ENCODE measurements around the gene HSD17B3. TPM values are rescaled to one million over a fixed set of nuclear protein-coding genes. Genes with fewer than 3 reads are reported as not detected.

The HSD17B3 gene
- total and polyA plus RNA-seq, 2 of the 13 experiments (the other 11 are each of a cell fraction or from before 2014, with no cell fraction given): 0.12 TPM; not detected in 1

- TF ChIP-seq JDP2 (CRISPR knock-in tag; IDR thresholded peaks at IDR 0.05; ENCODE audit: borderline replicate concordance) (no peak), HMG20A (CRISPR knock-in tag; IDR thresholded peaks at IDR 0.05; ENCODE audit: borderline replicate concordance) (no peak), TMF1 (CRISPR knock-in tag; IDR thresholded peaks at IDR 0.05; ENCODE audit: low read depth) (no peak), PAX8 (CRISPR knock-in tag; IDR thresholded peaks at IDR 0.05; ENCODE audit: borderline replicate concordance) (no peak), TOPORS (CRISPR knock-in tag; IDR thresholded peaks at IDR 0.05) (no peak), ZNF660 (CRISPR knock-in tag; IDR thresholded peaks at IDR 0.05; ENCODE audit: borderline replicate concordance, low read depth) (no peak)
- TF ChIP-seq, protein P1, sequence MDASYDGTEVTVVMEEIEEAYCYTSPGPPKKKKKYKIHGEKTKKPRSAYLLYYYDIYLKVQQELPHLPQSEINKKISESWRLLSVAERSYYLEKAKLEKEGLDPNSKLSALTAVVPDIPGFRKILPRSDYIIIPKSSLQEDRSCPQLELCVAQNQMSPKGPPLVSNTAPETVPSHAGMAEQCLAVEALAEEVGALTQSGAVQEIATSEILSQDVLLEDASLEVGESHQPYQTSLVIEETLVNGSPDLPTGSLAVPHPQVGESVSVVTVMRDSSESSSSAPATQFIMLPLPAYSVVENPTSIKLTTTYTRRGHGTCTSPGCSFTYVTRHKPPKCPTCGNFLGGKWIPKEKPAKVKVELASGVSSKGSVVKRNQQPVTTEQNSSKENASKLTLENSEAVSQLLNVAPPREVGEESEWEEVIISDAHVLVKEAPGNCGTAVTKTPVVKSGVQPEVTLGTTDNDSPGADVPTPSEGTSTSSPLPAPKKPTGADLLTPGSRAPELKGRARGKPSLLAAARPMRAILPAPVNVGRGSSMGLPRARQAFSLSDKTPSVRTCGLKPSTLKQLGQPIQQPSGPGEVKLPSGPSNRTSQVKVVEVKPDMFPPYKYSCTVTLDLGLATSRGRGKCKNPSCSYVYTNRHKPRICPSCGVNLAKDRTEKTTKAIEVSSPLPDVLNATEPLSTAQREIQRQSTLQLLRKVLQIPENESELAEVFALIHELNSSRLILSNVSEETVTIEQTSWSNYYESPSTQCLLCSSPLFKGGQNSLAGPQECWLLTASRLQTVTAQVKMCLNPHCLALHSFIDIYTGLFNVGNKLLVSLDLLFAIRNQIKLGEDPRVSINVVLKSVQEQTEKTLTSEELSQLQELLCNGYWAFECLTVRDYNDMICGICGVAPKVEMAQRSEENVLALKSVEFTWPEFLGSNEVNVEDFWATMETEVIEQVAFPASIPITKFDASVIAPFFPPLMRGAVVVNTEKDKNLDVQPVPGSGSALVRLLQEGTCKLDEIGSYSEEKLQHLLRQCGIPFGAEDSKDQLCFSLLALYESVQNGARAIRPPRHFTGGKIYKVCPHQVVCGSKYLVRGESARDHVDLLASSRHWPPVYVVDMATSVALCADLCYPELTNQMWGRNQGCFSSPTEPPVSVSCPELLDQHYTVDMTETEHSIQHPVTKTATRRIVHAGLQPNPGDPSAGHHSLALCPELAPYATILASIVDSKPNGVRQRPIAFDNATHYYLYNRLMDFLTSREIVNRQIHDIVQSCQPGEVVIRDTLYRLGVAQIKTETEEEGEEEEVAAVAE (CRISPR knock-in tag; IDR thresholded peaks at IDR 0.05; ENCODE audit: borderline replicate concordance): no peak
Measured at GRCh38 chr9:96185518-96186156, 116.3 kb downstream of the HSD17B3 start (continued).

Small RNAs within 50 kb of the gene (small RNA-seq; reads per million reads assigned to genes)
- 0 reads per million in 3 experiments for gene RNU6-1160P (ENCODE audit: insufficient read depth in 2 of 3, insufficient read length in 3 of 3, low read depth in 2 of 3, low replicate concordance in 1 of 3)

Other genes starting within 250 kb of the HSD17B3 start
- 59.6 and 96.2 TPM in 2 replicates for gene SLC35D2, start 81.5 kb upstream of the HSD17B3 start, total RNA-seq (2016; rRNA removed; fragmentation: Illumina TruSeq; extraction: Trizol)
- gene SLC35D2, start 81.5 kb upstream of the HSD17B3 start, polyA plus RNA-seq (2011; rRNA removed): 97.4 and 103 TPM in 2 replicates
- gene ZNF367, start 116.2 kb upstream of the HSD17B3 start, total RNA-seq (2016; rRNA removed; fragmentation: Illumina TruSeq; extraction: Trizol): 7.7 and 8.1 TPM in 2 replicates
- 1.8 and 2.9 TPM in 2 replicates for gene ZNF367, start 116.2 kb upstream of the HSD17B3 start, polyA plus RNA-seq (2011; rRNA removed)
- gene HABP4, start 148.0 kb upstream of the HSD17B3 start, total RNA-seq (2016; rRNA removed; fragmentation: Illumina TruSeq; extraction: Trizol): 14.3 and 16.9 TPM in 2 replicates
- gene HABP4, start 148.0 kb upstream of the HSD17B3 start, polyA plus RNA-seq (2011; rRNA removed): 21.7 and 26.6 TPM in 2 replicates

All from HepG2 (cell line).